SK-N-SH (cell line): ENCODE data around the gene CACNA2D3. TPM values are rescaled to one million over a fixed set of nuclear protein-coding genes. Genes with fewer than 3 reads are reported as not detected.

Experiments
- CTCF ChIA-PET: fragments of 300-600, 350-600 bp; formaldehyde crosslinking; extraction: SDS; loops from one replicate; lab custom pipeline; 2021; lab: Yijun Ruan, JAX
- POLR2A ChIA-PET: fragments of 350-600 bp; sonication (Branson Sonifier 250); formaldehyde crosslinking; extraction: SDS; loops from one replicate; lab custom pipeline; 2020; ENCODE audit warnings: antibody characterized with exemption, inconsistent platforms; lab: Yijun Ruan, JAX
- DNase-seq: peaks from one replicate; pipeline ENCODE4 v3.0.0; 2012
- H2AFZ ChIP-seq: fragments of 200-600 bp; sonication (generic); 2 replicates; pipeline ENCODE4 v1.8.1; 2016; ENCODE audit warnings: antibody characterized with exemption, mild to moderate bottlenecking, low read depth
- H3F3A ChIP-seq: fragments of 200-600 bp; sonication (generic); replicated peaks from 2 replicates; pipeline ENCODE3; 2016; ENCODE audit warnings: antibody characterized with exemption, mild to moderate bottlenecking; ENCODE audit not compliant: insufficient read depth
- H3K27ac ChIP-seq, 2 experiments: fragments of 200-500 bp in 1 of 2; fragments of 200-600 bp in 1 of 2; sonication (Bioruptor generic) in 1 of 2; sonication (generic), shearing (Covaris generic) in 1 of 2; 2 replicates each; pipeline versions ENCODE4 v1.5.1 to v1.6.1; 2014 to 2016; ENCODE audit warnings: low read depth in 2 of 2, inconsistent platforms in 1 of 2, low read length in 1 of 2, mild to moderate bottlenecking in 1 of 2, mixed read lengths in 1 of 2
- H3K27me3 ChIP-seq: fragments of 200-600 bp; sonication (generic), shearing (Covaris generic); 2 replicates; pipeline ENCODE4 v1.6.1; 2016; ENCODE audit warnings: mixed run types; ENCODE audit not compliant: insufficient read depth
- H3K36me3 ChIP-seq, 2 experiments: fragments of 200-500 bp in 1 of 2; fragments of 200-600 bp in 1 of 2; sonication (Bioruptor generic) in 1 of 2; sonication (generic) in 1 of 2; replicated peaks in 1 of 2; 2 replicates each; pipeline versions ENCODE3 to v1.5.1; 2014 to 2016; ENCODE audit warnings: low read length in 1 of 2, mild to moderate bottlenecking in 1 of 2; ENCODE audit not compliant: insufficient read depth in 2 of 2, control insufficient read depth in 1 of 2
- H3K4me1 ChIP-seq, 2 experiments: fragments of 200-500 bp in 1 of 2; fragments of 200-600 bp in 1 of 2; sonication (Bioruptor generic) in 1 of 2; sonication (generic), shearing (Covaris generic) in 1 of 2; 2 replicates each; pipeline versions ENCODE4 v1.5.1 to v1.6.1; 2014 to 2016; ENCODE audit warnings: low read depth in 1 of 2, low read length in 1 of 2, mixed run types in 1 of 2; ENCODE audit not compliant: insufficient read depth in 2 of 2, control insufficient read depth in 1 of 2
- H3K4me2 ChIP-seq: fragments of 200-600 bp; sonication (generic), shearing (Covaris generic); 2 replicates; pipeline ENCODE4 v1.6.1; 2017; ENCODE audit warnings: mixed run types
- H3K4me3 ChIP-seq, 2 experiments: fragments of 200-500 bp in 1 of 2; fragments of 200-600 bp in 1 of 2; sonication (Bioruptor generic) in 1 of 2; sonication (generic), shearing (Covaris generic) in 1 of 2; 2 replicates each; pipeline versions ENCODE4 v1.5.1 to v1.8.1; 2014 to 2016; ENCODE audit warnings: low read depth in 2 of 2, inconsistent platforms in 1 of 2, low read length in 1 of 2, mild to moderate bottlenecking in 1 of 2, mixed read lengths in 1 of 2, moderate library complexity in 1 of 2
- H3K79me2 ChIP-seq: fragments of 200-600 bp; sonication (generic); 2 replicates; pipeline ENCODE4 v1.8.1; 2017; ENCODE audit warnings: mild to moderate bottlenecking; ENCODE audit not compliant: insufficient read depth
- H3K9ac ChIP-seq: fragments of 200-600 bp; sonication (generic); 2 replicates; pipeline ENCODE4 v1.6.1; 2017; ENCODE audit warnings: mixed run types
- H3K9me2 ChIP-seq: fragments of 200-600 bp; sonication (generic); 2 replicates; pipeline ENCODE4 v1.6.1; 2017; ENCODE audit warnings: mixed run types
- H3K9me3 ChIP-seq: fragments of 200-600 bp; sonication (generic); 2 replicates; pipeline ENCODE4 v1.6.1; 2017; ENCODE audit warnings: mixed run types, mild to moderate bottlenecking, moderate library complexity
- H4K20me1 ChIP-seq: fragments of 200-600 bp; sonication (generic); 2 replicates; pipeline ENCODE4 v1.6.1; 2017; ENCODE audit warnings: mild to moderate bottlenecking, mixed run types; ENCODE audit not compliant: insufficient read depth
- ELF1 ChIP-seq: IDR thresholded peaks from 2 replicates; pipeline ENCODE4 v1.4.0; 2012
- EP300 ChIP-seq, 2 experiments: IDR thresholded peaks; 2 replicates each; pipeline versions ENCODE4 v1.4.0 to v1.6.1; 2012; ENCODE audit warnings: borderline replicate concordance in 1 of 2, low read depth in 1 of 2, low read length in 1 of 2
- EZH2phosphoT487 ChIP-seq: fragments of 200-600 bp; sonication (generic); IDR thresholded peaks from 2 replicates; pipeline ENCODE4 v1.6.1; 2017; ENCODE audit warnings: low read depth, mixed run types, mild to moderate bottlenecking, antibody characterized with exemption, moderate library complexity, borderline replicate concordance
- FOSL2 ChIP-seq: IDR thresholded peaks from 2 replicates; pipeline ENCODE4 v1.4.0; 2012; ENCODE audit warnings: low read depth, mild to moderate bottlenecking, moderate library complexity, borderline replicate concordance
- FOXM1 ChIP-seq: IDR thresholded peaks from 2 replicates; pipeline ENCODE4 v1.4.0; 2012; ENCODE audit warnings: low read depth, mild to moderate bottlenecking
- GABPA ChIP-seq: IDR thresholded peaks from 2 replicates; pipeline ENCODE4 v1.4.0; 2012; ENCODE audit warnings: low read depth, mild to moderate bottlenecking
- GATA2 ChIP-seq: sonication (generic); formaldehyde crosslinking; IDR thresholded peaks from 2 replicates; pipeline ENCODE4 v1.5.0; 2020; ENCODE audit warnings: mild to moderate bottlenecking, missing genetic modification reagents
- JUND ChIP-seq: IDR thresholded peaks from 2 replicates; pipeline ENCODE4 v1.4.0; 2012
- NFIC ChIP-seq: IDR thresholded peaks from 2 replicates; pipeline ENCODE4 v1.4.0; 2012; ENCODE audit warnings: borderline replicate concordance
- RFX5 ChIP-seq: IDR thresholded peaks from 2 replicates; pipeline ENCODE4 v1.6.1; 2012; ENCODE audit warnings: mild to moderate bottlenecking, improper control_type of control experiment, low read length
- SIN3A ChIP-seq: IDR thresholded peaks from 2 replicates; pipeline ENCODE4 v1.6.1; 2012; ENCODE audit warnings: low read depth, mild to moderate bottlenecking, low read length, moderate library complexity, borderline replicate concordance
- SMC3 ChIP-seq: IDR thresholded peaks from 2 replicates; pipeline ENCODE4 v1.6.1; 2012; ENCODE audit warnings: low read depth, low read length, improper control_type of control experiment
- TAF1 ChIP-seq: IDR thresholded peaks from 2 replicates; pipeline ENCODE4 v1.6.1; 2012; ENCODE audit warnings: low read depth, mild to moderate bottlenecking, low read length, moderate library complexity, borderline replicate concordance
- TCF12 ChIP-seq: IDR thresholded peaks from 2 replicates; pipeline ENCODE4 v1.4.0; 2012
- WGBS: methylation state at CpG from one replicate; pipeline ENCODE4 v1.1.6; 2017; ENCODE audit warnings: low lambda C conversion rate; 5-methylcytosine and 5-hydroxymethylcytosine counted together
- polyA plus RNA-seq, 3 experiments: library from polyadenylated mRNA; depleted of rRNA; stranded (reverse); fragments of >200 nt; gene quantifications; 2 replicates each; pipeline ENCODE4 v1.2.3, GENCODE V29; 2012
- TF ChIP-seq, protein P1 (sequence below): fragments of 150-350 bp; IDR thresholded peaks from 2 replicates; pipeline ENCODE4 v1.6.1; 2016; ENCODE audit warnings: mild to moderate bottlenecking, low read depth, low read length
- TF ChIP-seq, protein P2 (sequence below): IDR thresholded peaks from 2 replicates; pipeline ENCODE4 v1.6.1; 2012; ENCODE audit warnings: mild to moderate bottlenecking, low read depth, low read length, moderate library complexity
- TF ChIP-seq, protein P3 (sequence below): IDR thresholded peaks from 2 replicates; pipeline ENCODE4; 2012
- TF ChIP-seq, protein P4 (sequence below): fragments of 200-600 bp; sonication (generic); IDR thresholded peaks from 2 replicates; pipeline ENCODE4 v1.6.1; 2017; ENCODE audit warnings: antibody characterized with exemption, mild to moderate bottlenecking, moderate library complexity
- TF ChIP-seq, protein P5 (sequence below): fragments of 150-350 bp; IDR thresholded peaks from 2 replicates; pipeline ENCODE4 v1.6.1; 2017; ENCODE audit warnings: antibody characterized with exemption, low read length, low read depth, borderline replicate concordance

Gene CACNA2D3
- polyA plus RNA-seq, 1 of the 3 experiments (the other 2 are of a cell fraction), result 0.15 TPM

DNA sequence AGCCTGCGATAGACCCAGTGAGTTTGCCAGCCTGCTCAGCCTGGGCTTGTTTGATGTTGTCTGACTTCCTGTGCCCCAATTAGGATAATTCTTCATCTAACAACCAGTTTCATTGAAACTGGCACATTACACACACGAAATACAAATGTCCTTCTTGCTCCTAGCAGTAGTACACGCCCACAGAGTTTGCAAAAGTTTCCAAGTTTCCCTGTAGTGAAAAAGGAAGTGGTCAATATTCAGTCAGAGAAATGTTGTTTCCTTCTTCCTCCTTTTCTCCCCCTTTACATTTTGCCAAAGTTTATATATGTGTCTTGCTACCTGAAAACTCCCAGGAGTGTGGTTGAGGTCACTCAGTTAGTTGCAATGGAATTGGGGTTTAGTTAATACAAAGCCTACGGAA is 863.9 kb downstream of the CACNA2D3 start (continued):
- TF ChIP-seq, protein P1, sequence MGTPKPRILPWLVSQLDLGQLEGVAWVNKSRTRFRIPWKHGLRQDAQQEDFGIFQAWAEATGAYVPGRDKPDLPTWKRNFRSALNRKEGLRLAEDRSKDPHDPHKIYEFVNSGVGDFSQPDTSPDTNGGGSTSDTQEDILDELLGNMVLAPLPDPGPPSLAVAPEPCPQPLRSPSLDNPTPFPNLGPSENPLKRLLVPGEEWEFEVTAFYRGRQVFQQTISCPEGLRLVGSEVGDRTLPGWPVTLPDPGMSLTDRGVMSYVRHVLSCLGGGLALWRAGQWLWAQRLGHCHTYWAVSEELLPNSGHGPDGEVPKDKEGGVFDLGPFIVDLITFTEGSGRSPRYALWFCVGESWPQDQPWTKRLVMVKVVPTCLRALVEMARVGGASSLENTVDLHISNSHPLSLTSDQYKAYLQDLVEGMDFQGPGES, result no peak
- TF ChIP-seq, protein P2, sequence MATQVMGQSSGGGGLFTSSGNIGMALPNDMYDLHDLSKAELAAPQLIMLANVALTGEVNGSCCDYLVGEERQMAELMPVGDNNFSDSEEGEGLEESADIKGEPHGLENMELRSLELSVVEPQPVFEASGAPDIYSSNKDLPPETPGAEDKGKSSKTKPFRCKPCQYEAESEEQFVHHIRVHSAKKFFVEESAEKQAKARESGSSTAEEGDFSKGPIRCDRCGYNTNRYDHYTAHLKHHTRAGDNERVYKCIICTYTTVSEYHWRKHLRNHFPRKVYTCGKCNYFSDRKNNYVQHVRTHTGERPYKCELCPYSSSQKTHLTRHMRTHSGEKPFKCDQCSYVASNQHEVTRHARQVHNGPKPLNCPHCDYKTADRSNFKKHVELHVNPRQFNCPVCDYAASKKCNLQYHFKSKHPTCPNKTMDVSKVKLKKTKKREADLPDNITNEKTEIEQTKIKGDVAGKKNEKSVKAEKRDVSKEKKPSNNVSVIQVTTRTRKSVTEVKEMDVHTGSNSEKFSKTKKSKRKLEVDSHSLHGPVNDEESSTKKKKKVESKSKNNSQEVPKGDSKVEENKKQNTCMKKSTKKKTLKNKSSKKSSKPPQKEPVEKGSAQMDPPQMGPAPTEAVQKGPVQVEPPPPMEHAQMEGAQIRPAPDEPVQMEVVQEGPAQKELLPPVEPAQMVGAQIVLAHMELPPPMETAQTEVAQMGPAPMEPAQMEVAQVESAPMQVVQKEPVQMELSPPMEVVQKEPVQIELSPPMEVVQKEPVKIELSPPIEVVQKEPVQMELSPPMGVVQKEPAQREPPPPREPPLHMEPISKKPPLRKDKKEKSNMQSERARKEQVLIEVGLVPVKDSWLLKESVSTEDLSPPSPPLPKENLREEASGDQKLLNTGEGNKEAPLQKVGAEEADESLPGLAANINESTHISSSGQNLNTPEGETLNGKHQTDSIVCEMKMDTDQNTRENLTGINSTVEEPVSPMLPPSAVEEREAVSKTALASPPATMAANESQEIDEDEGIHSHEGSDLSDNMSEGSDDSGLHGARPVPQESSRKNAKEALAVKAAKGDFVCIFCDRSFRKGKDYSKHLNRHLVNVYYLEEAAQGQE, result no peak
- TF ChIP-seq SMC3, result no peak
- TF ChIP-seq FOXM1, result no peak
- TF ChIP-seq GATA2 (CRISPR knock-in tag), result no peak
- TF ChIP-seq, protein P3, sequence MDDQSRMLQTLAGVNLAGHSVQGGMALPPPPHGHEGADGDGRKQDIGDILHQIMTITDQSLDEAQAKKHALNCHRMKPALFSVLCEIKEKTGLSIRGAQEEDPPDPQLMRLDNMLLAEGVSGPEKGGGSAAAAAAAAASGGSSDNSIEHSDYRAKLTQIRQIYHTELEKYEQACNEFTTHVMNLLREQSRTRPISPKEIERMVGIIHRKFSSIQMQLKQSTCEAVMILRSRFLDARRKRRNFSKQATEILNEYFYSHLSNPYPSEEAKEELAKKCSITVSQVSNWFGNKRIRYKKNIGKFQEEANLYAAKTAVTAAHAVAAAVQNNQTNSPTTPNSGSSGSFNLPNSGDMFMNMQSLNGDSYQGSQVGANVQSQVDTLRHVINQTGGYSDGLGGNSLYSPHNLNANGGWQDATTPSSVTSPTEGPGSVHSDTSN, result no peak
- TF ChIP-seq JUND, result no peak
- TF ChIP-seq EP300 (IDR thresholded peaks at IDR 0.05; ENCODE audit: borderline replicate concordance in 1 of 2, low read depth in 1 of 2, low read length in 1 of 2), result no peak
- TF ChIP-seq ELF1, result no peak
- TF ChIP-seq EZH2phosphoT487, result no peak
- no peak for TF ChIP-seq TCF12

DNA sequence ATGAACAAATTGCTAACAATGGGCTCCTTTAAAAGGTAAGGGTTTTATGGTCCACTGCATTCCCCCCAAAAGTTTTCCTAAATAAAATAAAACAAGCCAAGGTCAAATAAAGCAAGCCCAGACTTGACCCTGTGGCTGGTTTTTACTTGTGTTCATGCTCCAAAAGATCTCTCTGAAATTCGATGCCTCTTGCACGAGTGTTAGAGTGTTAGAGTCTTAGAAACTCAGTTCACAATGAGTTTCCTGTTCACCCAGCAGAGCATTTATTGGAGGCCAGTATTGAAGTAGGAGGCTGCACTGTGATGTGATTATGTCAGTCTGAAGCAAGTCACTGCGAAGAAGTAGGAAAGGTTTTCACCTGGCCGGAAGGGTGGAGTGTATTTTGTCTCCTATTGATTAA is 865.4 kb downstream of the CACNA2D3 start:
- H3F3A ChIP-seq, result no peaks in the 10 kb centered on the region
- WGBS, result 86% methylated on average over 4 of the region's 4 CpGs
- H3K79me2 ChIP-seq, result no peaks in the 10 kb centered on the region
- H3K4me3 ChIP-seq, result no peak overlapping the region
- no peaks in the 10 kb centered on the region for H3K27me3 ChIP-seq
- peak overlapping the region in 1 of 2 experiments; percentile 81; a peak in 2 of 4 replicates for H3K27ac ChIP-seq
- no peak for DNase-seq
- TF ChIP-seq GABPA (no peak), RFX5 (no peak), TAF1 (no peak), SMC3 (no peak), NFIC (no peak), FOSL2 (no peak), SIN3A (no peak), JUND (no peak)
- TF ChIP-seq, protein P3, result no peak
- TF ChIP-seq, protein P4, sequence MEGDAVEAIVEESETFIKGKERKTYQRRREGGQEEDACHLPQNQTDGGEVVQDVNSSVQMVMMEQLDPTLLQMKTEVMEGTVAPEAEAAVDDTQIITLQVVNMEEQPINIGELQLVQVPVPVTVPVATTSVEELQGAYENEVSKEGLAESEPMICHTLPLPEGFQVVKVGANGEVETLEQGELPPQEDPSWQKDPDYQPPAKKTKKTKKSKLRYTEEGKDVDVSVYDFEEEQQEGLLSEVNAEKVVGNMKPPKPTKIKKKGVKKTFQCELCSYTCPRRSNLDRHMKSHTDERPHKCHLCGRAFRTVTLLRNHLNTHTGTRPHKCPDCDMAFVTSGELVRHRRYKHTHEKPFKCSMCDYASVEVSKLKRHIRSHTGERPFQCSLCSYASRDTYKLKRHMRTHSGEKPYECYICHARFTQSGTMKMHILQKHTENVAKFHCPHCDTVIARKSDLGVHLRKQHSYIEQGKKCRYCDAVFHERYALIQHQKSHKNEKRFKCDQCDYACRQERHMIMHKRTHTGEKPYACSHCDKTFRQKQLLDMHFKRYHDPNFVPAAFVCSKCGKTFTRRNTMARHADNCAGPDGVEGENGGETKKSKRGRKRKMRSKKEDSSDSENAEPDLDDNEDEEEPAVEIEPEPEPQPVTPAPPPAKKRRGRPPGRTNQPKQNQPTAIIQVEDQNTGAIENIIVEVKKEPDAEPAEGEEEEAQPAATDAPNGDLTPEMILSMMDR, result no peak
- TF ChIP-seq, protein P5, sequence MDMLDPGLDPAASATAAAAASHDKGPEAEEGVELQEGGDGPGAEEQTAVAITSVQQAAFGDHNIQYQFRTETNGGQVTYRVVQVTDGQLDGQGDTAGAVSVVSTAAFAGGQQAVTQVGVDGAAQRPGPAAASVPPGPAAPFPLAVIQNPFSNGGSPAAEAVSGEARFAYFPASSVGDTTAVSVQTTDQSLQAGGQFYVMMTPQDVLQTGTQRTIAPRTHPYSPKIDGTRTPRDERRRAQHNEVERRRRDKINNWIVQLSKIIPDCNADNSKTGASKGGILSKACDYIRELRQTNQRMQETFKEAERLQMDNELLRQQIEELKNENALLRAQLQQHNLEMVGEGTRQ, result no peak
- 0 out of 2 replicates have a peak overlapping the region, but pooled peaks have one; percentile 40 for H3K4me2 ChIP-seq
- H4K20me1 ChIP-seq, result no peaks in the 10 kb centered on the region
- no peaks in the 10 kb centered on the region for H3K9me3 ChIP-seq
- no peaks in the 10 kb centered on the region for H3K9me2 ChIP-seq
- no peaks in the 10 kb centered on the region for H3K36me3 ChIP-seq
- no peak overlapping the region for H3K9ac ChIP-seq
- ChIA-PET POLR2A (no interaction called here), CTCF (no interaction called here)
- H3K4me1 ChIP-seq, result peaks cover 7 to 16% of the 10 kb centered on the region in 2 experiments; a peak in 3 of 4 replicates
- no peak overlapping the region for H2AFZ ChIP-seq
